Measurements from ENCODE around the gene GREB1L.

GREB1L gene

GRCh38 chr18:21486905-21487437 is 244.9 kb downstream of the GREB1L start:
- Histone ChIP-seq H3K4me1 (ENCODE audit: control insufficient read depth in 1 of 2, insufficient read depth in 2 of 2, low read length in 2 of 2) (no peaks in the 10 kb centered on the region), H3K79me1 (ENCODE audit: low read length) (no peaks in the 10 kb centered on the region), H2BK120ac (ENCODE audit: insufficient read depth, low read length, poor library complexity) (no peak overlapping the region), H2BK5ac (ENCODE audit: low read depth, low read length, poor library complexity) (no peak overlapping the region), H3K27me3 (ENCODE audit: insufficient read depth, low read length) (no peaks in the 10 kb centered on the region), H2BK12ac (ENCODE audit: low read length) (no peak overlapping the region), H3K79me2 (ENCODE audit: control insufficient read depth, insufficient read depth, low read length, poor library complexity) (no peaks in the 10 kb centered on the region), H3K18ac (ENCODE audit: low read length) (no peak overlapping the region), H4K91ac (ENCODE audit: low read depth, low read length) (no peak overlapping the region), H3K14ac (ENCODE audit: low read length) (no peak overlapping the region), H3K9me3 (ENCODE audit: insufficient read depth, low read depth, low read length) (no peaks in the 10 kb centered on the region), H2AK5ac (ENCODE audit: low read length) (no peak overlapping the region), H3K4ac (ENCODE audit: low read depth, low read length) (no peak overlapping the region), H3K36me3 (ENCODE audit: control insufficient read depth in 1 of 2, insufficient read depth in 2 of 2, low read length in 2 of 2) (peaks cover 24 to 32% of the 10 kb centered on the region in 2 experiments), H2AFZ (ENCODE audit: insufficient read depth, low read length, poor library complexity) (no peak overlapping the region), H3K4me3 (ENCODE audit: low read depth, low read length) (no peak overlapping the region), H3K4me2 (ENCODE audit: low read length) (no peak overlapping the region), H4K12ac (ENCODE audit: low read depth, low read length) (no peak overlapping the region), H3K9ac (ENCODE audit: low read length) (no peak overlapping the region), H3K27ac (ENCODE audit: low read depth, low read length) (no peak overlapping the region), H3K23ac (ENCODE audit: low read length) (no peak overlapping the region), H4K8ac (ENCODE audit: low read depth, low read length) (no peak overlapping the region)
- no CpG with 5 or more reads among the region's 3 CpGs for WGBS (ENCODE audit: extremely low coverage, insufficient coverage, insufficient read length)
- DNase-seq: no peak

DNA sequence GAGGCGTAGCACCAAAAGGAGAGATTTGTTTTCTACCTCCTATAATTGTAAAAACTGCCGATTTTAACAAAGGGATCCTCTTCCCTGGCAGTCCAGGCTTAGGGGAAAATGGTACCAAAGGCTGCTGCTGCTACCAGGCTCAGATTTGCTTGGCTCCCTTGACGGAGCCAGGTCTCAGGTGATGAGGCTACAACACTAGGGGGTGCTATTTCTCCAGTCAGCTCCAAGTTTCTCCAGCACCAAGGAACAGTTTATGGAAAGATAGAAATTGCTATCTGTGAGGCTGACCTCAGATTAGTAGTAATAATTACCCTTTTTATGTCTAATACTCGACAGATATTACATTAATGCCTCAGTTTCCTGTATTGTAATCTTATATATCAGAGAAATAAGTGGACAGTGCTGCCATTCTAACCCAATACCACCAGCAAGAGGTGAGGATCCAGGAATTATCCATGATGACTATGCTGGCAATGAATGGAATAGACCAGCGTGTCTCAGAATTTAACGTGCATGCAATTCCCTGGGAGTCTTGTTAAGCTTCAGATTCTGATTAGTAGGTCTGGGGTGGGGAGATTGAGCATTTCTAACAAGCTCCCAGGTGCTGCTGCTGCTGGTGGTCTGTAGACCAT is 247.2 kb downstream of the GREB1L start:
- Histone ChIP-seq H2BK5ac (ENCODE audit: low read depth, low read length, poor library complexity) (no peak overlapping the region), H3K27ac (ENCODE audit: low read depth, low read length) (no peak overlapping the region), H3K27me3 (ENCODE audit: insufficient read depth, low read length) (no peaks in the 10 kb centered on the region), H4K91ac (ENCODE audit: low read depth, low read length) (no peak overlapping the region), H3K36me3 (ENCODE audit: control insufficient read depth in 1 of 2, insufficient read depth in 2 of 2, low read length in 2 of 2) (peaks cover 16 to 30% of the 10 kb centered on the region in 2 experiments), H2AK5ac (ENCODE audit: low read length) (no peak overlapping the region), H3K4me3 (ENCODE audit: low read depth, low read length) (no peak overlapping the region), H3K79me2 (ENCODE audit: control insufficient read depth, insufficient read depth, low read length, poor library complexity) (no peaks in the 10 kb centered on the region), H3K9me3 (ENCODE audit: insufficient read depth, low read depth, low read length) (no peaks in the 10 kb centered on the region), H3K23ac (ENCODE audit: low read length) (no peak overlapping the region), H3K79me1 (ENCODE audit: low read length) (no peaks in the 10 kb centered on the region), H2BK120ac (ENCODE audit: insufficient read depth, low read length, poor library complexity) (no peak overlapping the region), H4K12ac (ENCODE audit: low read depth, low read length) (no peak overlapping the region), H3K18ac (ENCODE audit: low read length) (no peak overlapping the region), H4K8ac (ENCODE audit: low read depth, low read length) (no peak overlapping the region), H2BK12ac (ENCODE audit: low read length) (no peak overlapping the region), H3K4ac (ENCODE audit: low read depth, low read length) (no peak overlapping the region), H3K9ac (ENCODE audit: low read length) (no peak overlapping the region), H3K4me1 (ENCODE audit: control insufficient read depth in 1 of 2, insufficient read depth in 2 of 2, low read length in 2 of 2) (no peaks in the 10 kb centered on the region), H3K4me2 (ENCODE audit: low read length) (no peak overlapping the region), H3K14ac (ENCODE audit: low read length) (no peak overlapping the region), H2AFZ (ENCODE audit: insufficient read depth, low read length, poor library complexity) (no peak overlapping the region)
- peak; percentile 48 to 76 for DNase-seq
- WGBS (ENCODE audit: extremely low coverage, insufficient coverage, insufficient read length): no CpG with 5 or more reads among the region's 6 CpGs

GRCh38 chr18:21489919-21490495 is 248.0 kb downstream of the GREB1L start:
- H3K27me3 ChIP-seq (ENCODE audit: insufficient read depth, low read length): no peaks in the 10 kb centered on the region
- no peak for DNase-seq
- H3K14ac ChIP-seq (ENCODE audit: low read length): no peak overlapping the region
- no peak overlapping the region for H4K8ac ChIP-seq (ENCODE audit: low read depth, low read length)
- no peak overlapping the region for H2AFZ ChIP-seq (ENCODE audit: insufficient read depth, low read length, poor library complexity)
- H4K91ac ChIP-seq (ENCODE audit: low read depth, low read length): no peak overlapping the region
- H3K4me3 ChIP-seq (ENCODE audit: low read depth, low read length): no peak overlapping the region
- H2BK5ac ChIP-seq (ENCODE audit: low read depth, low read length, poor library complexity): no peak overlapping the region
- H3K18ac ChIP-seq (ENCODE audit: low read length): no peak overlapping the region
- H3K9ac ChIP-seq (ENCODE audit: low read length): no peak overlapping the region
- peaks cover 15 to 30% of the 10 kb centered on the region in 2 experiments for H3K36me3 ChIP-seq (ENCODE audit: control insufficient read depth in 1 of 2, insufficient read depth in 2 of 2, low read length in 2 of 2)
- H3K4me1 ChIP-seq (ENCODE audit: control insufficient read depth in 1 of 2, insufficient read depth in 2 of 2, low read length in 2 of 2): no peaks in the 10 kb centered on the region
- no peak overlapping the region for H3K4me2 ChIP-seq (ENCODE audit: low read length)
- no CpG with 5 or more reads among the region's 15 CpGs for WGBS (ENCODE audit: extremely low coverage, insufficient coverage, insufficient read length)
- H3K23ac ChIP-seq (ENCODE audit: low read length): no peak overlapping the region
- H2AK5ac ChIP-seq (ENCODE audit: low read length): no peak overlapping the region
- no peak overlapping the region for H3K4ac ChIP-seq (ENCODE audit: low read depth, low read length)
- no peaks in the 10 kb centered on the region for H3K79me1 ChIP-seq (ENCODE audit: low read length)
- H4K12ac ChIP-seq (ENCODE audit: low read depth, low read length): no peak overlapping the region
- H3K79me2 ChIP-seq (ENCODE audit: control insufficient read depth, insufficient read depth, low read length, poor library complexity): no peaks in the 10 kb centered on the region
- no peak overlapping the region for H2BK120ac ChIP-seq (ENCODE audit: insufficient read depth, low read length, poor library complexity)
- H2BK12ac ChIP-seq (ENCODE audit: low read length): no peak overlapping the region
- H3K27ac ChIP-seq (ENCODE audit: low read depth, low read length): no peak overlapping the region
- no peaks in the 10 kb centered on the region for H3K9me3 ChIP-seq (ENCODE audit: insufficient read depth, low read depth, low read length)

DNA sequence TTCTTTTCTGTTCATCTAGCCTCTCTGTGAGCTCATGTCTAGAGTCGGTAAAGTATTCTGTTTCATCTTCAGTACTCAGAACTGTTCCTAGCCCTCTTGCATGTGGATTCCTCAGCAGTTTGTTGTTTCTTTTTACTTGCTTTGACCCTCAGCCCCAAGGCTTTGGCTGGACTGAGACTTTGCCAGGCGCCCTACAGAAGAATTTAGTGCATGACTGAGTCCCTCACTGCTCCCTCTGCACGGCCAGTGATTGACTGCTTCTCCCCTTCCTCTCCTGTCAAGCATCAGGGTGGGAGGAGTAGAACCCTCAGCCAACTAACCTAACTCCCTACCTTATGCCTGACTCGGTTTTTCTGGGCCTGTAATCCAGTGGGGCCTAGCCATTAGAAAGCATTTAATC is 248.7 kb downstream of the GREB1L start:
- H3K4me1 ChIP-seq (ENCODE audit: control insufficient read depth in 1 of 2, insufficient read depth in 2 of 2, low read length in 2 of 2): no peaks in the 10 kb centered on the region
- no peaks in the 10 kb centered on the region for H3K79me2 ChIP-seq (ENCODE audit: control insufficient read depth, insufficient read depth, low read length, poor library complexity)
- no peak overlapping the region for H3K4me2 ChIP-seq (ENCODE audit: low read length)
- H4K12ac ChIP-seq (ENCODE audit: low read depth, low read length): no peak overlapping the region
- no peak overlapping the region for H3K27ac ChIP-seq (ENCODE audit: low read depth, low read length)
- H2BK12ac ChIP-seq (ENCODE audit: low read length): no peak overlapping the region
- no peak overlapping the region for H3K14ac ChIP-seq (ENCODE audit: low read length)
- DNase-seq: no peak
- H2BK5ac ChIP-seq (ENCODE audit: low read depth, low read length, poor library complexity): no peak overlapping the region
- no peak overlapping the region for H3K9ac ChIP-seq (ENCODE audit: low read length)
- H3K18ac ChIP-seq (ENCODE audit: low read length): no peak overlapping the region
- H3K27me3 ChIP-seq (ENCODE audit: insufficient read depth, low read length): no peaks in the 10 kb centered on the region
- no peak overlapping the region for H3K4me3 ChIP-seq (ENCODE audit: low read depth, low read length)
- H2BK120ac ChIP-seq (ENCODE audit: insufficient read depth, low read length, poor library complexity): no peak overlapping the region
- WGBS (ENCODE audit: extremely low coverage, insufficient coverage, insufficient read length): no CpG with 5 or more reads among the region's 4 CpGs
- no peak overlapping the region for H4K8ac ChIP-seq (ENCODE audit: low read depth, low read length)
- no peak overlapping the region for H3K4ac ChIP-seq (ENCODE audit: low read depth, low read length)
- no peak overlapping the region for H2AFZ ChIP-seq (ENCODE audit: insufficient read depth, low read length, poor library complexity)
- peaks cover 15 to 29% of the 10 kb centered on the region in 2 experiments for H3K36me3 ChIP-seq (ENCODE audit: control insufficient read depth in 1 of 2, insufficient read depth in 2 of 2, low read length in 2 of 2)
- no peaks in the 10 kb centered on the region for H3K79me1 ChIP-seq (ENCODE audit: low read length)
- no peak overlapping the region for H3K23ac ChIP-seq (ENCODE audit: low read length)
- H3K9me3 ChIP-seq (ENCODE audit: insufficient read depth, low read depth, low read length): no peaks in the 10 kb centered on the region
- no peak overlapping the region for H4K91ac ChIP-seq (ENCODE audit: low read depth, low read length)
- no peak overlapping the region for H2AK5ac ChIP-seq (ENCODE audit: low read length)

Data from trophoblast cell (in vitro differentiated cells and primary cell).